C4-2B (cell line): Measurements from ENCODE around the gene SLC24A3.

Source experiments
- CTCF ChIP-seq: fragments of 450-650 bp; conservative IDR thresholded peaks from 2 replicates; pipeline ENCODE4 v1.5.1; 2017; ENCODE audit warnings: mild to moderate bottlenecking
- ZFX ChIP-seq: fragments of 450-650 bp; IDR thresholded peaks from 2 replicates; pipeline ENCODE4 v1.6.1; 2017

GRCh38 chr20:19673575-19673974, 461.1 kb downstream of the SLC24A3 start:
- TF ChIP-seq CTCF = no peak
- TF ChIP-seq ZFX = no peak
